ENCODE measurements around the gene ELF1.
"Not testable (repeated sequence)": the region's sequence is repeated elsewhere in the genome, so short reads cannot be mapped to it uniquely, and the experiment has no call there.

Gene ELF1

GRCh38 chr13:40981949-40982348, 37.2 kb downstream of the ELF1 start:
- Histone ChIP-seq H3K4me1 (peaks cover 8% of the 10 kb centered on the region), H2AFZ (no peak overlapping the region), H3K4me3 (ENCODE audit: low read depth, low read length) (peak overlapping the region; percentile 30), H3K27ac (peak overlapping the region; percentile 80), H3K4me2 (ENCODE audit: low read length) (no peak overlapping the region), H3K9me3 (ENCODE audit: control insufficient read depth, low read length) (no peaks in the 10 kb centered on the region), H3K79me2 (peaks cover 5% of the 10 kb centered on the region), H3K36me3 (ENCODE audit: control insufficient read depth, insufficient read depth, low read length) (no peaks in the 10 kb centered on the region), H3K9ac (no peak overlapping the region), H3K27me3 (ENCODE audit: control insufficient read depth, insufficient read depth, low read length) (no peaks in the 10 kb centered on the region)
- TF ChIP-seq CTCF (IDR thresholded peaks at IDR 0.05), result no peak

- no peak for TF ChIP-seq CTCF (IDR thresholded peaks at IDR 0.05)
- Histone ChIP-seq H3K9ac (no peak overlapping the region), H3K9me3 (ENCODE audit: control insufficient read depth, low read length) (no peaks in the 10 kb centered on the region), H3K27me3 (ENCODE audit: control insufficient read depth, insufficient read depth, low read length) (no peaks in the 10 kb centered on the region), H3K27ac (peak overlapping the region; percentile 80), H2AFZ (no peak overlapping the region), H3K4me1 (peaks cover 8% of the 10 kb centered on the region), H3K4me3 (ENCODE audit: low read depth, low read length) (peak overlapping the region; percentile 20), H3K79me2 (peaks cover 10% of the 10 kb centered on the region), H3K4me2 (ENCODE audit: low read length) (peak overlapping the region; percentile 1), H3K36me3 (ENCODE audit: control insufficient read depth, insufficient read depth, low read length) (no peaks in the 10 kb centered on the region)
Observed at GRCh38 chr13:40981361-40981760, 37.8 kb downstream of the ELF1 start.

- Histone ChIP-seq H3K4me2 (ENCODE audit: low read length) (no peak overlapping the region), H3K79me2 (peaks cover 11% of the 10 kb centered on the region), H3K4me3 (ENCODE audit: low read depth, low read length) (no peak overlapping the region), H3K4me1 (peaks cover 5% of the 10 kb centered on the region), H3K9me3 (ENCODE audit: control insufficient read depth, low read length) (no peaks in the 10 kb centered on the region), H3K27ac (no peak overlapping the region), H2AFZ (no peak overlapping the region), H3K36me3 (ENCODE audit: control insufficient read depth, insufficient read depth, low read length) (no peaks in the 10 kb centered on the region), H3K27me3 (ENCODE audit: control insufficient read depth, insufficient read depth, low read length) (no peaks in the 10 kb centered on the region), H3K9ac (no peak overlapping the region)
- TF ChIP-seq CTCF (IDR thresholded peaks at IDR 0.05), result no peak
Observed at GRCh38 chr13:40980461-40980860, 38.7 kb downstream of the ELF1 start.

GRCh38 chr13:40979232-40979631, 39.9 kb downstream of the ELF1 start:
- Histone ChIP-seq H3K36me3 (ENCODE audit: control insufficient read depth, insufficient read depth, low read length) (no peaks in the 10 kb centered on the region), H3K9ac (no peak overlapping the region), H3K27me3 (ENCODE audit: control insufficient read depth, insufficient read depth, low read length) (no peaks in the 10 kb centered on the region), H3K27ac (no peak overlapping the region), H3K4me1 (peaks cover 8% of the 10 kb centered on the region), H3K4me3 (ENCODE audit: low read depth, low read length) (no peak overlapping the region), H3K4me2 (ENCODE audit: low read length) (no peak overlapping the region), H3K9me3 (ENCODE audit: control insufficient read depth, low read length) (no peaks in the 10 kb centered on the region), H3K79me2 (peaks cover 11% of the 10 kb centered on the region), H2AFZ (no peak overlapping the region)
- TF ChIP-seq CTCF (IDR thresholded peaks at IDR 0.05), result no peak

- not testable (repeated sequence) for H3K4me1 ChIP-seq; H3K9ac ChIP-seq; H3K36me3 ChIP-seq (ENCODE audit: control insufficient read depth, insufficient read depth, low read length); H3K27ac ChIP-seq; H3K4me2 ChIP-seq (ENCODE audit: low read length); H3K27me3 ChIP-seq (ENCODE audit: control insufficient read depth, insufficient read depth, low read length); H3K4me3 ChIP-seq (ENCODE audit: low read depth, low read length); H2AFZ ChIP-seq; H3K9me3 ChIP-seq (ENCODE audit: control insufficient read depth, low read length)
- H3K79me2 ChIP-seq, result peaks cover 11% of the 10 kb centered on the region
Observed at GRCh38 chr13:40978109-40978508, 41.0 kb downstream of the ELF1 start.

Data from parathyroid adenoma (tissue), 2 donors.